HG02885 (cell line): ENCODE measurements around the gene GPR26.

ENCODE experiments used
- ATAC-seq: cut with Tn5 transposase; IDR thresholded peaks from one replicate; pipeline ENCODE4 v1.9.1; 2021; ENCODE audit warnings: mild to moderate bottlenecking; ENCODE audit not compliant: unreplicated experiment, poor library complexity

GPR26 gene

DNA sequence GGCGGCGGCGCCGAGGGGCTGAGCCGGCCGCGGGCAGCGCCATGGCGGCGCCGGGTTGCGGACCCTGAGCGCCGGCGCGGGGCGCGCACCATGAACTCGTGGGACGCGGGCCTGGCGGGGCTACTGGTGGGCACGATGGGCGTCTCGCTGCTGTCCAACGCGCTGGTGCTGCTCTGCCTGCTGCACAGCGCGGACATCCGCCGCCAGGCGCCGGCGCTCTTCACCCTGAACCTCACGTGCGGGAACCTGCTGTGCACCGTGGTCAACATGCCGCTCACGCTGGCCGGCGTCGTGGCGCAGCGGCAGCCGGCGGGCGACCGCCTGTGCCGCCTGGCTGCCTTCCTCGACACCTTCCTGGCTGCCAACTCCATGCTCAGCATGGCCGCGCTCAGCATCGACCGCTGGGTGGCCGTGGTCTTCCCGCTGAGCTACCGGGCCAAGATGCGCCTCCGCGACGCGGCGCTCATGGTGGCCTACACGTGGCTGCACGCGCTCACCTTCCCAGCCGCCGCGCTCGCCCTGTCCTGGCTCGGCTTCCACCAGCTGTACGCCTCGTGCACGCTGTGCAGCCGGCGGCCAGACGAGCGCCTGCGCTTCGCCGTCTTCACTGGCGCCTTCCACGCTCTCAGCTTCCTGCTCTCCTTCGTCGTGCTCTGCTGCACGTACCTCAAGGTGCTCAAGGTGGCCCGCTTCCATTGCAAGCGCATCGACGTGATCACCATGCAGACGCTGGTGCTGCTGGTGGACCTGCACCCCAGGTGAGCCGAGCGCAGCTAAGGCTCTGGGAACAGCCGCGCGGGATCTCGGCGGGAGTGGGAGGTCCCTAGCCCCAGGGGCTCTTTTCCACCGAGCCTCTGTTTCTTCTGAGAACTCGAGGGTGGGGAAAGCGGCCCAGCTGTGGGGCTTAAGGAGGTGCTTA lies at the start of gene GPR26:
TSS of gene GPR26 (plus strand) at position 38 of the 919 bp plus-strand sequence. CDS start at position 91, 53 bp downstream.
- ATAC-seq, result no peak

GRCh38 chr10:123618224-123618623 lies 47.9 kb upstream of the GPR26 start:
- no peak for ATAC-seq

DNA sequence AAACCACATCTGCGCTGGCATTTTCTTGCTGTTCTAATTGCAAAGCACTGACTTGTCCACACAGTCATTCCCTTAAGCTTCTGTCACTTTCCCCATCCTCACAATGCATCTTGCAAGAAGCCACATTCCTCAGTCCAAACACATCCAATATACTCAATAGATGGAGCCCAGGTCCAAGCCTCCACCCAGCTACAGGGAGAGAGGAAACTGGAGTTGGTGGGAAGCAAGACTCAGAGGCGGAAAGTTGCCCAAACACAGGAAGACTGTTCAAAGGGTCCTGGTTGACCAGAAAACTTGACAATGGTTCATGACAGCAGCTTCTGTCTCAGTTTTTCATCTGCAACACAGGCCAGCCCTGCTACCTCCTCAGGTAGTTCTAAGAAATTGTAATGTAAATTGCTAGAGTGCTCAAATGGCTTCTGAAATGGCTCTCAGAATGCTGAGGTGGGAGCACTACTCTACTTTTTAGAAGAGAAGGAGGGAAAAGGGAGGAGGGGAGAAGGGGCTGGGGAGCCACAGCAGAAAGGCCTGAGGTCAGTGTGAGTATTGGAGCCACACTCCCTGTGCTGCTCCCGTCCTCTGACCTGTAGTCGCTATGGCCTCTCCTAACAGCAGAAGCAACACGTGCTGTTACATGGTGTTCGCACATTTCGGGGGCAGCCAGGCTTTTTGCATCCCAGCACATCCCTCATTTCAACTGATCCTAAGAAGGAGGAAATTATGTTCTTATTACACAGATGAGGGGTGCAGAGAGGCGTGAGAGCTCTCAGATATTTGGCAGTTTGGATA lies 46.9 kb upstream of the GPR26 start:
- no peak for ATAC-seq

- no peak for ATAC-seq
These were observed 45.5 kb upstream of the GPR26 start for GRCh38 chr10:123620621-123621020.

DNA sequence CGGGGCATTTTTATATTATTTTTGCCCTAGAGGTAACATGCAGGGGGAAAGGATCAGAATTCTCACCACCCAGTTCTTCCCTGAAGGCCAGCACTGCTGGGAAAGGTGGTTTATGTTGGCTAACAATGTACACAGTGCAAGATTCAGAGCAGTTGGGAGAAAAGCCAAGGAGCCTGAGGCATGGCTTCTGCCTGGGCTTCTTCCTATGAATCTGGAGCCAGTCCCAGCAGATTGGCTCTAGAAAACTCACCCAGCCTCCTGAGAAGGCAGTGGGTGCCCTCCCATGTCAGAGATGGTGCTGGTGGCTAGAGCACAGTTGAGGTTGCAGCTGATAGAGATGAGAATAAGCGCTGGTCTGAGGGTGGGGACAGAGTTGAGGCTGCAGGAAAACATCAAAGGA lies 44.7 kb upstream of the GPR26 start:
- no peak for ATAC-seq

DNA sequence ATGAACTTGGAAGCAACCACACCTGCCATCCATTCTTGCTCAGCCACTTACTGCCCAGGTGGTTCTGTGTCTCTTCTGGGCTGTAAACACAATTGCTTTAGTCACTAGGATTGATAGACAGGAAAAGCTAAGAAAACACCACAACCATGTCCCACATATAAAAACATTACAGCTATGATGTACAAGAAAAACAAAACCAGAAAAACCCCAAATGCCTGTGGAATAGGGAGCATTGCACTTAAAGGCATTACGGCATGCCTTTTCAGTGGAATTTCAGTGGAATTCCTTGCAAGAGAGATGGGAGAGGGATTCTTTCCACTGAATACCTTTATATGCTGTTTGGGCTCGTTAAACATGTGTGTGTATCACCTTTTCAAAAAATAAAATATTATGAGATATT lies 44.2 kb upstream of the GPR26 start:
- ATAC-seq, result no peak

DNA sequence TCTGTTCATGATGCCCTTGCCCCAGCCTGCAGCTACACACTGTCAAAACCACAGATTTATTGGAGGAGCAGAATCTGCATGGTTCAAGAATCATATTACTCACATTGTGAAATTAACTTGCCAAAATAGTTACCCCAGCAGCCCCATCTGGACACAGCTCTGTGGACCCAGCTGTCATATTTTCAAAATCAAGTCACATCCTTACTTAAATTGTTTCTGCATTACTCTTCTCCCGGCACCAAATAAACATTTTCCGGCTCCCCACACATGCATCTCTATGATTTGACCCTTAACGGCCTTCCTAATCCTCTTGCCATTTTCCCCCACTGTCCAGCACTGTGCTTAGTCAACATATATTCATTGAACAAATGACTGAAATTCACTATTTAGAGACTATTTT lies 43.8 kb upstream of the GPR26 start:
- no peak for ATAC-seq

- ATAC-seq, result no peak
These were observed 42.1 kb upstream of the GPR26 start for GRCh38 chr10:123624086-123624485.

GRCh38 chr10:123633106-123633505 lies 33.0 kb upstream of the GPR26 start:
- ATAC-seq, result no peak

DNA sequence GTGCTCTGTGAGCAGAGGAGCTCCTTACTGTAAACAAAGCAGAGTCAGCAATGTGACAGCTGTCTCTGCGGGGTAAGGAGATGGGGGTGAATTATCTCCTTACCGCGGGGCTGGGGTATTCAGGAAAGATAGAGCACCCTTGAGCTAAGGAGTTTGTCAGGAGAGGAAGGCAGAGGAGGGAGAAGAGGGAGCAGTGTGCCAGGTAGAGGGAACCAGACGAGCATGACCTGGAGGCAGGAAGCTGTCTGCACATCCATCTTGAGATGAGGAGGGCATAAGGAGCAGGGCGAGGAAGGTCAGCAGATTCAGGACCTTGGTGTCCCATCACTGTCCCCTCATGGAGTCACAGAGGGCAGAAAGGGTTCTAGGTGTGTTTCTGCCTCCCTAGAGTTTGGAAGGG lies 32.5 kb upstream of the GPR26 start:
- no peak for ATAC-seq

DNA sequence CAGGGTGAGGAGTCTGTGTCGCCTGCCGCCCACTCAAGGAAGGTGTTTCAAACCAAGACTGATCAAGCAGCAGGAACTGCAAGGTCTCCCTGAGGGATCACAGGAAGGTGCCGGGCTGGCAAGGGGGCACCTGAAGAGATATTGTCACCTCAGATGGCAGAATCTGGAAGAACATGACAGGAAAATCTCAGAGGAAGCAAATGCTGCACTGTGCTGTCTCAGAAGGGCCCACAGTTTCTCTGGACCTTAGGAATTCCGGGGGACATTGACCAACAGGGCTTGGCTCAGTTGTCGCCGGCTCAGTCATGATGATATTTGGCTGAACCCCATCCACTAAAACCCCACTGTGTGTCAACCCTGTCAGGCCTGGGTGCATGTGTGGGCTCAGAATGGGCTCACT lies 31.9 kb upstream of the GPR26 start:
- no peak for ATAC-seq

DNA sequence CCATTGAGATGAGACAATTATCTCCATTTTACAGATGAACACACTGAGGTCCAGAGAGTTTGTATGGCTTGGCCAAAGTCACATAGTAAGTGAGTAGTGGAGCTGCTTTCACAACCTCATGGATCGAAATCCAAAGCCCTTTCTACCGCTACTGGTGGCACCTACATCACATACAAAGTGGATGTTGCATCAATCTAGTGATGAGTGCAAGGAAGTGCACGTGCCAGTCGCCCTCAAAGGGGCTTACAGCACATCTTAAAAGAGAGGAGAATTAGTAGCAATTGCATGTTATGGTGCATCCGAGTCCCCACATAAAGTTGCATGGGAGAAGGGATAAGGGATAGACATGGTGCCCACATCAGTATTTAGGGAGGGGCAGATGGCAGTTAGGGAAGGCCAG lies 31.0 kb upstream of the GPR26 start:
- ATAC-seq, result no peak

GRCh38 chr10:123635745-123636144 lies 30.4 kb upstream of the GPR26 start:
- no peak for ATAC-seq

DNA sequence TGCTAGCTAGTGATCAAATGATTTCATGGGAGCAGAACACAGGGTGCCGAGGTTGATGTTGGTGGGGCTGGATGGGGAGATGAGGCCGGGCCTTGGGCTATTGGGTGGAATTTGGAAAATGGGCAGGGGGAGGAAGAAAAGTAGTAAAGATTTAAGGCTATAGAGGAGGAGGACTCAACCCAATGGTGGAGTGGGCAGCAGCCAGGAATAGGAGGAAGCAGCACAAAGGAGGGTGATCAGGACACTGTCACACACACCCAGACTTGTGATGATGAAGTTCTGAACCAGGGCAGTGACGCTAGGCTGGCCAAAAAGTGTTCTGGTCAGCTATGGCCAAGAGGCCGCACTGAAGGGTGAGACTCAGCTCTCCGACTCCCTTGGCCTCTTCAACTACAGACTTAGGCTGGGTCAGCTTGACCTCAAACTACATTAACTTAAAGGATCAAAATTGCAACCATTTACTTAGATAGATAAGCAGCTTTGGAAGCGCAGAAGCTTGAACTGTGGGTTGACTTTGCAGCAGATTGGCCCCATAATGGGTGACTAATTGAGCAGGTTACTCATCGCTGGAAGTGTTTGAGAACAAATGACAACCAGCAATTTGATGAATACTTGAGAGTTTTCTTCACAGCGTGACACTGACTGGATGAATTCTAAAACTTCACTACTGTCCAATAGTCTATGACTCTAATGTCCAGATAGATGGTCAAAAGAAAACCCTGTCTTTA lies 29.4 kb upstream of the GPR26 start:
- ATAC-seq, result no peak

DNA sequence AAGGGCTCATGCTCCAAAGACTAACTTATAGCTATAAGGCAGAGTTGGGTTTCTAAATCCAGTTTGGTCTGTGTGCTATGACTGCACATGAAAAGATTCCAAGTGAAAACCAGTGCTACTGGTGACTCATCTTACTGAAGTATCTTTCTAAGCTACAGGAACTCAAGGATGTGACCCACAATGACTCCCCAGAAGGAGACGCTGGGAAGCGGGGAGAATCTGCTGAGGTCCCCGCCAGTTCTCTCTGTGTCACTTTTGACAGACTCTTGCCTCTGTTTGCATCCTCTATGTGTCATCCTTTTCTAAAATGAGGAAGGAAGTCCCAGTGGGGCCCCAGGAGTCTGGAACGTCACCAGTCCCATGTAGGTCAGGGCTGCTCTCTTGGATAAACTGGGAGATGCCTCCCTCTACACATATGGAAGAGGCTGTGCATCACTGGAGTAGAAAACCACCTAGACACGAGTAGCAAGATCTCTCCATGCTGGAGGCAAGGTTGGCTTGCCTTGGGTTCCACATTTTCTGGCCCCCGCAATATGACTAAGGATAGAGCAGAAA lies 28.8 kb upstream of the GPR26 start:
- no peak for ATAC-seq

- ATAC-seq, result no peak
These were observed 27.0 kb upstream of the GPR26 start for GRCh38 chr10:123639131-123639530.

DNA sequence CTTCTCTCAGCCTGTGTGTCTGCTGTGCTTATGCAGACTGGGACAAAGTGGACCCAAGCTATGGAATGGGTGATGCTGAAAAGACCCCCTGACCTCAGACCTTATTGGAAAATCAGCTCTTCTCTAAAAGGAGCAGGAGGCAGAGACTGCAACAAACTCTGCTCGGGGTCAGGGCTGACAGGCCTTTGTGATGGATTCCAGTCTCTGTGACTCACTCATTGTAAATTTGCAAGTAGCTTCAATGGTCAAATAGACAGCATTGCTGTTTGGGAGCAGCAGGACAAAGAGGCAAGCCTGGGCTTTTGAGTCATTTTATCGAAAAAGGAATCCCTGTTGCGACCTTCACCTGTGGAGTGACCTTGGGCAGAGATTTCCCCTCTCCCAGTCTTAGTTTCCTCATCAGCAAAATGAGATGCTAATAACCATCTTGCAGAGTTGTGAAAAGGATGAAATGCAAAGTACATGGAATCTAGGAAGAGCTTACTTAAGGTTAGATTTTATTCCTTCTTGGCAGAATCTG lies 26.1 kb upstream of the GPR26 start:
- ATAC-seq, result no peak

DNA sequence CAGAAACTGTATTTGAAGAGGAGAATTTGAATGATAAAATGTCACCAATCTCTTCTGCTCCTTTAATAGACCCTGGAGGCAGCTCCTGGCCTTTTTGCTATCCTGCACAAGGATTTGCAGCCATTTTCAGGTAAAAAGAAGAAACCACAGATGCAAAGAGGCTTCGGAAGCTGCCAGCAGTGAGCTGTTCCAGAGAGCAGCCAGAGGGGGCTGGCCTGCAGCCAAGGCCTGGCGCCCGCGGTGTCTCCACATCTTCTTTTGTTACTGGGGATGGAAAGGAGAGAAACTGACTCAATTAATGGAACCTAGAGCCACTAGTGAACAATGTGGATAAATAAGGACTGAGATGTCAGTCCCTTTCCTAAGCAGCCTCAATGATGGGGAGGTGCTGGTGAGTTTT lies 23.9 kb upstream of the GPR26 start:
- ATAC-seq, result no peak

DNA sequence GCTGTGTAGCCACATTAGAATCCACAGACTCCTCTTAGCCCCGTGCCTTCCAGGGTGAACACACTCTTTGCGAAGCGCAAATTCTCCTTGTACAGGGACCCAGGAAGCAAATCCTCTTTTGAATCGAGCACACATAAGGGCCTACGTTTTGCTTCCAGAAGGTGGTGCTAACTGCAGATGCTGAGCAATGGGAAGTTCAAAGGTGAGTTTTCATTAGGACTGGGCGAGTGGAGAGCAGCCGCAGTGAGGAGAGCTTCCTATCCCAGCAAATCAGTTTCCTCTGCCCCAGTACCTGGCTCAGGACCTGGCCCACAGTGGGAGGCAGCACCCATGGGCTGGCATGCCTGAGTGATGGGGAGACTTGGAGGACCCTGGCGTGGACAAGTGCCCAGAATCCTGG lies 23.5 kb upstream of the GPR26 start:
- ATAC-seq, result no peak

DNA sequence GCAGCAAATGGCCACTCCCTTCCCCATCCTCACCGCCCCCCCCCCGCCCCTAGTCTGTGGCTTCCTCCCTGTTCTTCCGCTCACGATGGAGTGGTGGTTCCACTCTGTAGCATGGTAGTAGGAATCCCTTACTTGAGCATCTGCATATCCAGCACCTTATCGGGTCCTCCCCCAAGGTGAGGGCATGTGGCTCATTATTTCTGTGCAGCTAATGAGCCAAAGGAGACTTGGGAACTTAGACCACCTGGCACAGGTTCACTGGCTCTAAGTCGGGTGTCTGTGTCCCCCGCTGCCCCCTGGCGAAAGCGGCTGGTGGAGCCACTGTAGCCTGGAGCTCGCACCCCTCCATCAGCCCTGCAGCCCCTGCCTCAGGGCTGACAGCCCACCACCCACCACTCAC lies 22.8 kb upstream of the GPR26 start:
- no peak for ATAC-seq
